ENCODE measurements around the gene PTPRA.

- TF ChIP-seq POLR2AphosphoS5 (IDR thresholded peaks at IDR 0.05; ENCODE audit: control insufficient read depth, insufficient read depth, low read depth, low read length) (no peak), EHMT2 (IDR thresholded peaks at IDR 0.05) (no peak), SAP30 (IDR thresholded peaks at IDR 0.05; ENCODE audit: borderline replicate concordance, insufficient read depth, low read depth, low read length, poor library complexity, severe bottlenecking) (no peak), ZNF740 (CRISPR knock-in tag; IDR thresholded peaks at IDR 0.05) (no peak), ZNF740 (tag; IDR thresholded peaks at IDR 0.05) (no peak), XRCC5 (IDR thresholded peaks at IDR 0.05; ENCODE audit: low read depth, low read length) (no peak), CREB3 (tag; conservative IDR thresholded peaks at IDR 0.05; ENCODE audit: low read depth) (no peak), CTCF (IDR thresholded peaks at IDR 0.05 in 2 of 3, conservative IDR thresholded peaks at IDR 0.05 in 1 of 3; ENCODE audit: insufficient read depth in 2 of 3, low read depth in 1 of 3, low read length in 3 of 3) (no peak), ZNF639 (CRISPR knock-in tag; conservative IDR thresholded peaks at IDR 0.05 in 1 of 2, IDR thresholded peaks at IDR 0.05 in 1 of 2) (no peak), ZSCAN29 (IDR thresholded peaks at IDR 0.05) (no peak), BHLHE40 (IDR thresholded peaks at IDR 0.05; ENCODE audit: low read length) (no peak), CBX5 (IDR thresholded peaks at IDR 0.05; ENCODE audit: borderline replicate concordance, low read depth) (no peak)
Observed at GRCh38 chr20:2907519-2907918, 34.2 kb downstream of the PTPRA start.

Measured in K562 (cell line).